ENCODE measurements around the gene RSBN1.
"Not testable (repeated sequence)": the region's sequence is repeated elsewhere in the genome, so short reads cannot be mapped to it uniquely, and the experiment has no call there.

- TF ChIP-seq CTCF, POLR2AphosphoS5, POLR2A (IDR thresholded peaks at IDR 0.05): not testable (repeated sequence)
Measured at GRCh38 chr1:113852694-113853093, 40.4 kb upstream of the RSBN1 start.

Measured in gastroesophageal sphincter (tissue), 3 donors.